Measurements from ENCODE around the gene THOC5.

GRCh38 chr22:29536411-29536810 lies 17.1 kb downstream of the THOC5 start:
- TF ChIP-seq CTCF (conservative IDR thresholded peaks at IDR 0.05; ENCODE audit: low read length) = no peak
- TF ChIP-seq EZH2phosphoT487 (IDR thresholded peaks at IDR 0.05; ENCODE audit: borderline replicate concordance) = no peak
